Astrocyte of the hippocampus (primary cell): ENCODE data around the gene HECTD1.
"Not testable (repeated sequence)": the region's sequence is repeated elsewhere in the genome, so short reads cannot be mapped to it uniquely, and the experiment has no call there.

Source experiments
- DNase-seq: peaks from one replicate; pipeline ENCODE4 v3.0.0; 2011; ENCODE audit warnings: low read depth, low spot score

The HECTD1 gene

GRCh38 chr14:31093884-31094839 lies 113.4 kb downstream of the HECTD1 start:
- DNase-seq: not testable (repeated sequence)

- DNase-seq: no peak
These were observed 115.4 kb downstream of the HECTD1 start for GRCh38 chr14:31092160-31092708.

- DNase-seq: peak; percentile 52
These were observed 116.5 kb downstream of the HECTD1 start for GRCh38 chr14:31090883-31091764.

- not testable (repeated sequence) for DNase-seq
These were observed 121.1 kb downstream of the HECTD1 start for GRCh38 chr14:31086466-31086865.

GRCh38 chr14:31085027-31085426 lies 122.6 kb downstream of the HECTD1 start:
- no peak for DNase-seq

GRCh38 chr14:31084385-31084784 lies 123.2 kb downstream of the HECTD1 start:
- DNase-seq: no peak

- DNase-seq: no peak
These were observed 123.8 kb downstream of the HECTD1 start for GRCh38 chr14:31083781-31084180.

GRCh38 chr14:31080484-31080883 lies 127.1 kb downstream of the HECTD1 start:
- no peak for DNase-seq

GRCh38 chr14:31080056-31080455 lies 127.5 kb downstream of the HECTD1 start:
- DNase-seq: no peak

- DNase-seq: no peak
These were observed 128.8 kb downstream of the HECTD1 start for GRCh38 chr14:31078766-31079165.

GRCh38 chr14:31075144-31075543 lies 132.4 kb downstream of the HECTD1 start:
- DNase-seq: no peak

- no peak for DNase-seq
These were observed 136.4 kb downstream of the HECTD1 start for GRCh38 chr14:31071151-31071550.

- DNase-seq: peak; percentile 94
These were observed 137.2 kb downstream of the HECTD1 start for GRCh38 chr14:31070431-31070830.

GRCh38 chr14:31069343-31069742 lies 138.2 kb downstream of the HECTD1 start:
- no peak for DNase-seq

GRCh38 chr14:31068235-31068634 lies 139.4 kb downstream of the HECTD1 start:
- no peak for DNase-seq

- DNase-seq: not testable (repeated sequence)
These were observed 144.7 kb downstream of the HECTD1 start for GRCh38 chr14:31062908-31063307.

- DNase-seq: peak; percentile 25
These were observed 147.2 kb downstream of the HECTD1 start for GRCh38 chr14:31060253-31060875.

- peak; percentile 75 for DNase-seq
These were observed 148.3 kb downstream of the HECTD1 start for GRCh38 chr14:31059152-31059924.

GRCh38 chr14:31057701-31058364 lies 149.8 kb downstream of the HECTD1 start:
- no peak for DNase-seq

GRCh38 chr14:31057035-31057434 lies 150.6 kb downstream of the HECTD1 start:
- no peak for DNase-seq
